Vein endothelial cell (primary cell): ENCODE data around the gene SMG5. TPM values are rescaled to one million over a fixed set of nuclear protein-coding genes. Genes with fewer than 3 reads are reported as not detected.

Experiments used
- total RNA-seq: library from RNA; depleted of rRNA; stranded (reverse); fragments of >200 nt; gene quantifications from 2 replicates; pipeline ENCODE4 v1.2.3, GENCODE V29; 2012

SMG5 gene, protein sequence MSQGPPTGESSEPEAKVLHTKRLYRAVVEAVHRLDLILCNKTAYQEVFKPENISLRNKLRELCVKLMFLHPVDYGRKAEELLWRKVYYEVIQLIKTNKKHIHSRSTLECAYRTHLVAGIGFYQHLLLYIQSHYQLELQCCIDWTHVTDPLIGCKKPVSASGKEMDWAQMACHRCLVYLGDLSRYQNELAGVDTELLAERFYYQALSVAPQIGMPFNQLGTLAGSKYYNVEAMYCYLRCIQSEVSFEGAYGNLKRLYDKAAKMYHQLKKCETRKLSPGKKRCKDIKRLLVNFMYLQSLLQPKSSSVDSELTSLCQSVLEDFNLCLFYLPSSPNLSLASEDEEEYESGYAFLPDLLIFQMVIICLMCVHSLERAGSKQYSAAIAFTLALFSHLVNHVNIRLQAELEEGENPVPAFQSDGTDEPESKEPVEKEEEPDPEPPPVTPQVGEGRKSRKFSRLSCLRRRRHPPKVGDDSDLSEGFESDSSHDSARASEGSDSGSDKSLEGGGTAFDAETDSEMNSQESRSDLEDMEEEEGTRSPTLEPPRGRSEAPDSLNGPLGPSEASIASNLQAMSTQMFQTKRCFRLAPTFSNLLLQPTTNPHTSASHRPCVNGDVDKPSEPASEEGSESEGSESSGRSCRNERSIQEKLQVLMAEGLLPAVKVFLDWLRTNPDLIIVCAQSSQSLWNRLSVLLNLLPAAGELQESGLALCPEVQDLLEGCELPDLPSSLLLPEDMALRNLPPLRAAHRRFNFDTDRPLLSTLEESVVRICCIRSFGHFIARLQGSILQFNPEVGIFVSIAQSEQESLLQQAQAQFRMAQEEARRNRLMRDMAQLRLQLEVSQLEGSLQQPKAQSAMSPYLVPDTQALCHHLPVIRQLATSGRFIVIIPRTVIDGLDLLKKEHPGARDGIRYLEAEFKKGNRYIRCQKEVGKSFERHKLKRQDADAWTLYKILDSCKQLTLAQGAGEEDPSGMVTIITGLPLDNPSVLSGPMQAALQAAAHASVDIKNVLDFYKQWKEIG
- total RNA-seq, result 72.8 and 73.3 TPM in 2 replicates

DNA sequence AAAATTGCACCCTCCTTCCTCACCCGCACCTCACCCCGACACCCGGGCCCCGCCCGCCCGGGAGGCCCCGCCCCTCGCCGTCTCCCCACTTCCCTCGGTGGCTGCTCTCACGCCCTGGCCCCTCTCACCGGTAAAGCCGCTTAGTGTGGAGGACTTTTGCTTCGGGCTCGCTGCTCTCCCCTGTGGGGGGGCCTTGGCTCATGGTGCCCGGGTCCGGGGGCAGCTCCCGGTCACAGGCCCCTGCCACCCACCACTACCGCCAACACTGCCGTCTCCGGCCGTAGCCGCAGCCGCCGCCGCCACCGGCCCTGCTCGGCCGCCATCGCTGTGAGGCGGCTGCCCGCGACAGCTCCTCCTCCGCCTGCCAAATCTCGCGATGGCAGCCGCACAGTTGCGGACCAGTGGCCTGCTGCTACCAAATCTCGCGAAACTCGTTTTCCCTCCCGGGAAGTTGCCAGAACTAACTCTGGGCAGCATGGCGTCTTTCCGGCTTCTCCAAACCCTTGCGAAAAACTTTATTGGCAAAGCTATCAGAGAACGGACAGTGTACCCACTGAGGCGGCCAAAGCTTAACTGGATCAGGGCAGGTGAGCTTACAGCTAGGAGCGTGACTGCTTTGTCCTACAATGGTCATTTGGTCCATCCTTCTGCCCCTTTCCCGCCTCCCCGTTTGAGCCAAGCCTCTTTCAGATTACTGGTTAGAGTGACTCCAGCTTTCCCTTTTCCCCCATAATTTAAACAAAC is at the start of gene SMG5:
Gene SMG5, minus strand, starts transcription at position 347 of the 744 bp plus-strand sequence. Its CDS starts 145 bp downstream, at position 202.

DNA sequence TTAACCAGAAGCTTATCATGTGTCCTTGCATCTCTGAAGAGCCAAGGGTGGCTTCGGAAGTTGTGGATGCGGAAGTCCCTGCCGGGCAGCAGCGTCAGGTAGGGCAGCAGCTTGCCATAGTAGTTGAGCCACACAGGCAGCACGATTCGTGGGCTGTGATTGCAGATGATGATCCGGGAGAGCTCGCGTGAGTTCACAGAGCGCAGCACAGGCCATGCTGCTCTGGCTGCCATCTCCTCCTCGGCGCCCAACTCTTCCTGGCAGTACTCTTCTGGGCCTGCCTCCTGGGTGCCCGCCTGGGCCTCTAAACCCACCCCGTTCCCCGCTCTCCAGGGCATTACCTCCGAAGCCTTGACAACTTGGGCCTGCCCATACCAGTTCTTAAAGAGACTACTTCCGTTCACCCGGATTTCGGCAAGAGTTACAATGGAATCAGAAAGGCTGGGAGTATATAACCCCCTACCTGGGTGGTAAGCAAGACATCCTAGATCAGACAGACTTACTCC is 16.3 kb upstream of the SMG5 start, which contains the start of gene VHLL:
Gene VHLL, minus strand, starts transcription at position 456 of the 506 bp plus-strand sequence. Its CDS starts 118 bp downstream, at position 338.

DNA sequence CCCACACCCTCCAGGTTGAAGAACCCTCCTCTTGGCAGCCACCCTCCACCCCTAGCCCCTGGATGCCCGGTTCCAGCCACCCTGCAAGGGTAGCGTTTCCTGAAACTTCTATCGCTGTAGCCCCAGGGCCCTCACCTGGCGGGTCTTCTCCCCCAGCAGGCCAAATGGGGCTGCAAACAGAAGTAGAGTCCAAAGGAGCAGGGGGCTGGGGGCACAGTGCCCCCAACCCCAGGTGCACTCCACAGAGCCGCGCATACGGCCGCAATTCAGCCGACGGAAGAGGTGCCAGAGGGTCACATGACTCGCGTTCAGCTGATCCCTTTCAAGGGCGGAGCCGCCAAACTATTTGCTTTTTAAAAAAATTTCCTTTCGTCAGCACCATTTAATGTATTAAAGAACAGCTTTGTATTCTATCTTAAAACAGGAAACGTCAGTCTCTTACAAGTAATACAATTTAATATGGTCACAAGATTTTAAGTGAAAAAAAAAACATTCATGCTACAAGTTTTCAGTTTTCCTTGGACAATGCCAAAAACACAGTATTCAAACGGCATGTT is 12.8 kb upstream of the SMG5 start, which contains the start of gene GLMP:
Gene GLMP, minus strand, starts transcription at position 289 of the 557 bp plus-strand sequence. Its CDS starts 34 bp downstream, at position 255.

DNA sequence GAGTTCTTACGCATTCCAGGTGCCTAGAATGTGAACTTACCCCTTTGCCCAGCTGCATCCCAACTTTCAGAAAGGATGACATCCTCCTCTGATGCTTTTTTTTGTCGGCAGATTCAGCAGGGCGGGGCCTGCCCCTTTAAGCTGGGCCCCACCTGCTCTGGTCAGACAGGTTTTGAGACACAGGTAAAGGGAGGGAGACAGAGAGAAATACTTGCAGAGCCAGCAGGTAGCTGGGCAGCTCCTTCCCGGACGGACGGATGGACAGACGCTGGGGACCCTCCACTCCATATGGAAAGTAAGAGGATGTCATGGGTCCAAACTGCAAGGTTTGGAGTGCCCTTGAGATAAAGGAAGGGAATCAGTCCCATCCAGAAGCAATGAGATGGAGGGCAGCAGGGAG is 1.5 kb upstream of the SMG5 start, which contains the start of gene TMEM79:
Gene TMEM79, plus strand, starts transcription at position 214 of the 400 bp plus-strand sequence. CDS start 902 bp downstream, outside the sequence.

DNA sequence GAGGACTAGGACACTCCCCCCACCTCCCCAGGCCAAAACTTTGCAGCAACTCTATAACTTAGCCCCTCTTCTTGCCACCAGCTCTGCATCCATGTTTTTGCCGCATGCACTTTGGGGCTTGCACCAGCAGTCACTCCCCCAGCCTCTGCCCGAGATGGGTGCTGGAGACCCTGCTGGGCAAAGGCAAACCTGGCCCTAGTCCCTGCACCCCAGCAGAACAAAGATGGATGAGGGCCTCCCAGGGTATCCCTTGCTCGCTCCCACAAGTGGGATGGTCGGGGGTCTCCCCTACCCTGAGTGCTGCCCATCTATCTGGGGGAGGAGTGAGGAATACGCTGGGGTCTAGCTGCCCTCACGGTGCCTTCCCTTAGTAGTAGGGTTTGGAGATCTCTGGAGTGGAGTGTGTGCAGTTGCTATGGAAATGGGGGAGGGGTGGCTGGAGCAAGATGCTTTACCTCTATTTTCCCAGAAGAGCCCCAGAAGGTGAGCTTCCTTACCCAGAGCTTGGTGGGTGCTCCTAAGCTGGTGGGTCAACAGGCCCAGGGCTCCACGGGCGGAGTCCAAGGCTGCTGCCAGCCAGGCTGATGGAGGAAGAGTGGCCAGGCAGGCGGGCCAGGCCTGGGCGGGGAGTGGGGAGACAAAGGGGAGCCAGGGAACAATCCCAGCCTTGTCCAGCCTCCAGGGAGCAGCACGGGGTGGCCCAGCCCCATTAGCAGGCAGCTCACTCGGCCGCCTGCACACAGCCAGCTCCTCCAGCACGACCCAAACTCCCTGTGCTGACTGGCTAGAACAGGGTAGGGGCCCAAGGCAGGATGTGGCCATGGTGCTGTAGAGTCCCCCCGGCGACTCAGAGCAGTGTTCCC is 34.9 kb downstream of the SMG5 start, which contains the start of gene PAQR6:
Gene PAQR6, minus strand, starts transcription at position 597 of the 863 bp plus-strand sequence. CDS start 1,325 bp downstream, outside the sequence.

DNA sequence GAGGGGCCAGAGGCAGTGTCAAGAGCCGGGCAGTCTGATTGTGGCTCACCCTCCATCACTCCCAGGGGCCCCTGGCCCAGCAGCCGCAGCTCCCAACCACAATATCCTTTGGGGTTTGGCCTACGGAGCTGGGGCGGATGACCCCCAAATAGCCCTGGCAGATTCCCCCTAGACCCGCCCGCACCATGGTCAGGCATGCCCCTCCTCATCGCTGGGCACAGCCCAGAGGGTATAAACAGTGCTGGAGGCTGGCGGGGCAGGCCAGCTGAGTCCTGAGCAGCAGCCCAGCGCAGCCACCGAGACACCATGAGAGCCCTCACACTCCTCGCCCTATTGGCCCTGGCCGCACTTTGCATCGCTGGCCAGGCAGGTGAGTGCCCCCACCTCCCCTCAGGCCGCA is 40.7 kb downstream of the SMG5 start, which contains the start of gene BGLAP:
Gene BGLAP, plus strand, starts transcription at position 259 of the 400 bp plus-strand sequence. Its CDS starts 48 bp downstream, at position 307.

DNA sequence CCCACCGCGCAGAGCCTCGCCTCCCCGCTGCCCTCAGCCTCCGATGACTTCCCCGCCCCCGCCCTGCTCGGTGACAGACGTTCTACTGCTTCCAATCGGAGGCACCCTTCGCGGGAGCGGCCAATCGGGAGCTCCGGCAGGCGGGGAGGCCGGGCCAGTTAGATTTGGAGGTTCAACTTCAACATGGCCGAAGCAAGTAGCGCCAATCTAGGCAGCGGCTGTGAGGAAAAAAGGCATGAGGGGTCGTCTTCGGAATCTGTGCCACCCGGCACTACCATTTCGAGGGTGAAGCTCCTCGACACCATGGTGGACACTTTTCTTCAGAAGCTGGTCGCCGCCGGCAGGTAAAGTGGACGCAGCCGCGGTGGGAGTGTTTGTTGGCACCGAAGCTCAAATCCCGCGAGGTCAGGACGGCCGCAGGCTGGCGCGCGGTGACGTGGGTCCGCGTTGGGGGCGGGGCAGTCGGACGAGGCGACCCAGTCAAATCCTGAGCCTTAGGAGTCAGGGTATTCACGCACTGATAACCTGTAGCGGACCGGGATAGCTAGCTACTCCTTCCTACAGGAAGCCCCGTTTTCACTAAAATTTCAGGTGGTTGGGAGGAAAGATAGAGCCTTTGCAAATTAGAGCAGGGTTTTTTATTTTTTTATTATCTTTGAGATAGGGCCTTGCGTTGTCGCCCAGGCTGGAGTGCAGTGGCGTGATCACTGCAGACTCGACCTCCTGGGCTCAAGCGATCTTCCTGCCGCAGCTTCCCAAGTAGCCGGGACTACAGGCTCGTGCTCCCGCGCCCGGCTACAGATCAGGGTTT is 69.6 kb downstream of the SMG5 start, which contains the start of gene PMF1:
Gene PMF1, plus strand, starts transcription at position 175 of the 811 bp plus-strand sequence. Its CDS starts 9 bp downstream, at position 184.

Other genes starting within 250 kb of the SMG5 start
- gene UBQLN4, start 229.0 kb downstream of the SMG5 start, total RNA-seq, result 30.4 and 33.1 TPM in 2 replicates
- gene LAMTOR2, start 228.0 kb downstream of the SMG5 start, total RNA-seq, result 43.7 and 70.9 TPM in 2 replicates
- not detected in 2 replicates for gene RAB25, start 221.7 kb downstream of the SMG5 start, total RNA-seq
- gene MEX3A, start 200.4 kb downstream of the SMG5 start, total RNA-seq, result 15.8 and 19.9 TPM in 2 replicates
- 724 and 847 TPM in 2 replicates for gene LMNA, start 168.1 kb downstream of the SMG5 start, total RNA-seq
- 0.29 and 0.65 TPM in 2 replicates for gene SEMA4A, start 129.2 kb downstream of the SMG5 start, total RNA-seq
- gene SLC25A44, start 88.7 kb downstream of the SMG5 start, total RNA-seq, result 18.3 and 21.3 TPM in 2 replicates
- 51.9 and 54.3 TPM in 2 replicates for gene PMF1, start 69.8 kb downstream of the SMG5 start, total RNA-seq
- 0.19 and 0.33 TPM in 2 replicates for gene BGLAP, start 40.6 kb downstream of the SMG5 start, total RNA-seq
- gene PAQR6, start 34.8 kb downstream of the SMG5 start, total RNA-seq, result 0.33 and 0.57 TPM in 2 replicates
- gene TMEM79, start 1.5 kb upstream of the SMG5 start, total RNA-seq, result 0.98 and 1.9 TPM in 2 replicates
- 54.7 and 83.6 TPM in 2 replicates for gene GLMP, start 12.9 kb upstream of the SMG5 start, total RNA-seq
- gene VHLL, start 16.5 kb upstream of the SMG5 start, total RNA-seq, result 0.33 TPM in 1 of 2 replicates, not detected in the other
- 523 and 571 TPM in 2 replicates for gene CCT3, start 55.5 kb upstream of the SMG5 start, total RNA-seq
- gene TSACC, start 55.7 kb upstream of the SMG5 start, total RNA-seq, result 0.65 TPM in 1 of 2 replicates, not detected in the other
- not detected in 2 replicates for gene RHBG, start 86.4 kb upstream of the SMG5 start, total RNA-seq
- gene MEF2D, start 217.9 kb upstream of the SMG5 start, total RNA-seq, result 21.6 and 29.4 TPM in 2 replicates